ENCODE results near the gene VIT. TPM values are rescaled to one million over a fixed set of nuclear protein-coding genes. Genes with fewer than 3 reads are reported as not detected.
"Not testable (repeated sequence)": the region's sequence is repeated elsewhere in the genome, so short reads cannot be mapped to it uniquely, and the experiment has no call there.

Gene VIT
- total RNA-seq, 2 donors from 2014 or later = 23.9 to 31.4 TPM

DNA sequence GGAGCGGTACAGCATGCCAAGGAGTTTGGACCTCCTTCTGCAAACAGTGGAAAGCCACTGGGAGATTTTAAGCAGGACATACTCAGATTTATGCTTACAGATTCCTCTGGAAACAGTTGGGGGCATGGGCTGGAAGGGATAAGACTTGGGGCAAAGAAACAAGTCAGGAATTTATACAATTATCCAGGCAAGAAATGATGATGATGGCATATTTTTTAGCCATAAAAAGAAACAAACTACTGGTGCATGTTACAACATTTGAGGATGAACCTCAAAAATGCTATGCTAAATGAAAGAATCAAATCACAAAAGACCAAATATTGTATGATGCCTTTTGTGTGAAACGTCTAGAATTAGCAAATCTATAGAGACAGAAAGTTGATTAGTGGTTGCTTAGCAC lies 13.5 kb upstream of the VIT start:
- no peak overlapping the region for H3K4me3 ChIP-seq
- H3K4me1 ChIP-seq (ENCODE audit: control insufficient read depth in 1 of 2, low read depth in 2 of 2) = no peaks in the 10 kb centered on the region
- H3K27me3 ChIP-seq (replicated peaks; ENCODE audit: insufficient read depth) = no peaks in the 10 kb centered on the region
- DNase-seq (ENCODE audit: low spot score) (no peak), ATAC-seq (ENCODE audit: insufficient number of reproducible peaks, low FRiP score, low read depth) (no peak)
- H3K36me3 ChIP-seq = no peaks in the 10 kb centered on the region
- no peak overlapping the region for H3K27ac ChIP-seq
- no peaks in the 10 kb centered on the region for H3K9me3 ChIP-seq
- TF ChIP-seq, protein P1, sequence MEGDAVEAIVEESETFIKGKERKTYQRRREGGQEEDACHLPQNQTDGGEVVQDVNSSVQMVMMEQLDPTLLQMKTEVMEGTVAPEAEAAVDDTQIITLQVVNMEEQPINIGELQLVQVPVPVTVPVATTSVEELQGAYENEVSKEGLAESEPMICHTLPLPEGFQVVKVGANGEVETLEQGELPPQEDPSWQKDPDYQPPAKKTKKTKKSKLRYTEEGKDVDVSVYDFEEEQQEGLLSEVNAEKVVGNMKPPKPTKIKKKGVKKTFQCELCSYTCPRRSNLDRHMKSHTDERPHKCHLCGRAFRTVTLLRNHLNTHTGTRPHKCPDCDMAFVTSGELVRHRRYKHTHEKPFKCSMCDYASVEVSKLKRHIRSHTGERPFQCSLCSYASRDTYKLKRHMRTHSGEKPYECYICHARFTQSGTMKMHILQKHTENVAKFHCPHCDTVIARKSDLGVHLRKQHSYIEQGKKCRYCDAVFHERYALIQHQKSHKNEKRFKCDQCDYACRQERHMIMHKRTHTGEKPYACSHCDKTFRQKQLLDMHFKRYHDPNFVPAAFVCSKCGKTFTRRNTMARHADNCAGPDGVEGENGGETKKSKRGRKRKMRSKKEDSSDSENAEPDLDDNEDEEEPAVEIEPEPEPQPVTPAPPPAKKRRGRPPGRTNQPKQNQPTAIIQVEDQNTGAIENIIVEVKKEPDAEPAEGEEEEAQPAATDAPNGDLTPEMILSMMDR (IDR thresholded peaks at IDR 0.05) = no peak

DNA sequence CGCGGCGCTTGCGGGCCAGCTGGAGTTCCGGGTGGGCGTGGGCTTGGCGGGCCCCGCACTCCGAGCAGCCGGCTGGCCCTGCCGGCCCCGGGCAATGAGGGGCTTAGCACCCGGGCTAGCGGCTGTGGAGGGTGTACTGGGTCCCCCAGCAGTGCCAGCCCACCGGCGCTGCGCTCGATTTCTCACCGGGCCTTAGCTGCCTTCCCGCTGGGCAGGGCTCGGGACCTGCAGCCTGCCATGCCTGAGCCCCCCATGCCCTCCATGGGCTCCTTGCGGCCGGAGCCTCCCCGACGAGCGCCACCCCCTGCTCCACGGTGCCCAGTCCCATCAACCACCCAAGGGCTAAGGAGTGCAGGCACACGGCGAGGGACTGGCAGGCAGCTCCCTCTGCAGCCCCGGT lies 8.2 kb upstream of the VIT start:
- not testable (repeated sequence) for H3K27me3 ChIP-seq (replicated peaks; ENCODE audit: insufficient read depth); H3K9me3 ChIP-seq; H3K4me1 ChIP-seq (ENCODE audit: control insufficient read depth in 1 of 2, low read depth in 2 of 2); ATAC-seq (ENCODE audit: insufficient number of reproducible peaks, low FRiP score, low read depth); H3K27ac ChIP-seq; DNase-seq (ENCODE audit: low spot score); H3K36me3 ChIP-seq; H3K4me3 ChIP-seq

DNA sequence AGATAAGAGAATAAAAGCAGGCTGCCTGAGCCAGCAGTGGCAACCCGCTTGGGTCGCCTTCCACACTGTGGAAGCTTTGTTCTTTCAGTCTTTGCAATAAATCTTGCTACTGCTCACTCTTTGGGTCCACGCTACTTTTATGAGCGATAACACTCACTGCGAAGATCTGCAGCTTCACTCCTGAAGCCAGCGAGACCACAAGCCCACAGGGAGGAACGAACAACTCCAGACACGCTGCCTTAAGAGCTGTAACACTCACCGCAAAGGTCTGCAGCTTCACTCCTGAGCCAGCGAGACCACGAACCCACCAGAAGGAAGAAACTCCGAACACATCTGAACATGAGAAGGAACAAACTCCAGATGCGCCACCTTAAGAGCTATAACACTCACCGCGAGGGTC lies 7.5 kb upstream of the VIT start:
- not testable (repeated sequence) for H3K36me3 ChIP-seq; H3K9me3 ChIP-seq; DNase-seq (ENCODE audit: low spot score); ATAC-seq (ENCODE audit: insufficient number of reproducible peaks, low FRiP score, low read depth); H3K4me1 ChIP-seq (ENCODE audit: control insufficient read depth in 1 of 2, low read depth in 2 of 2); H3K27ac ChIP-seq; H3K27me3 ChIP-seq (replicated peaks; ENCODE audit: insufficient read depth); H3K4me3 ChIP-seq

DNA sequence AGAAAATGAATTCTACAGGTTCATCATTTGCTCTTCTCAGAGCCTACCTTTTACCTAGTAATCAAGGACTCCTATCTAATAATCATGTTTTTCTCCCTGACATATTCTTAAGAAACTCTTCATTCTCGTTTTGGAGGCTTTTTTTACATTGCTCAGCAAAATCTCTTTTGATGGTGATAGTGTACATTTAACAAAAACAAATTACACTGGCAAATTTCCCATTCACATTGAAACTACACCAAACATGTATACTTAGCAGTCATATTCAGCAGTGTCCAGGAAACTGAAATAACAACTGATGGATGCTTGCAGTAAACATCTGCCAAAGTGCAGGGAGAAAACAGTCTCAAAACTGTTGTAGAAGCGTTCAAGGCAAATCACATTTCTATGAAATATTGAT lies 4.4 kb upstream of the VIT start:
- no peaks in the 10 kb centered on the region for H3K36me3 ChIP-seq
- no peak overlapping the region for H3K27ac ChIP-seq
- DNase-seq (ENCODE audit: low spot score) (no peak), ATAC-seq (ENCODE audit: insufficient number of reproducible peaks, low FRiP score, low read depth) (no peak)
- H3K27me3 ChIP-seq (replicated peaks; ENCODE audit: insufficient read depth) = no peaks in the 10 kb centered on the region
- H3K4me1 ChIP-seq (ENCODE audit: control insufficient read depth in 1 of 2, low read depth in 2 of 2) = no peaks in the 10 kb centered on the region
- no peaks in the 10 kb centered on the region for H3K9me3 ChIP-seq
- H3K4me3 ChIP-seq = no peak overlapping the region
- TF ChIP-seq, protein P1 (IDR thresholded peaks at IDR 0.05) = no peak

DNA sequence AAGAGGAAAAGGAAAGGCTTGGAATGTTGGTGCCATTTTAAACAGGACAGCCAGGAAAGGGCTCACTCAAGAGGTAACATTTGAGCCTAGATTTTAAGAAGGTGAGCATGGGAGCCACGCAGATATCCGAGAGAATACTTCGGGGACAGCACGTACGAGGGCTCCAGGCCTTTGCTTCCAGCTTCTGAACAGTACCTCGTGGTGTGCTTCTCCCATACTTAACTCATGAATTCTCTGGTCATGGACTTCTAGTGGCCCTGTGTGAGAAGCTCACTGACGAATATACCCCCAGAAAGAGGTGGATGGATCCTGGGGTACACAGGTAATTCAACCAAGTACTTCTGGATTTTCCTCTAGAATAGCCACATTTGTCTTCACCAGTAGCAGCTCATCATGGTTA lies 2.7 kb upstream of the VIT start:
- no peak for ATAC-seq (ENCODE audit: insufficient number of reproducible peaks, low FRiP score, low read depth)
- Histone ChIP-seq H3K4me3 (no peak overlapping the region), H3K27ac (no peak overlapping the region), H3K9me3 (no peaks in the 10 kb centered on the region), H3K27me3 (replicated peaks; ENCODE audit: insufficient read depth) (no peaks in the 10 kb centered on the region), H3K4me1 (ENCODE audit: control insufficient read depth in 1 of 2, low read depth in 2 of 2) (no peaks in the 10 kb centered on the region), H3K36me3 (no peaks in the 10 kb centered on the region)
- DNase-seq (ENCODE audit: low spot score) = no peak
- TF ChIP-seq, protein P1 (IDR thresholded peaks at IDR 0.05) = no peak

DNA sequence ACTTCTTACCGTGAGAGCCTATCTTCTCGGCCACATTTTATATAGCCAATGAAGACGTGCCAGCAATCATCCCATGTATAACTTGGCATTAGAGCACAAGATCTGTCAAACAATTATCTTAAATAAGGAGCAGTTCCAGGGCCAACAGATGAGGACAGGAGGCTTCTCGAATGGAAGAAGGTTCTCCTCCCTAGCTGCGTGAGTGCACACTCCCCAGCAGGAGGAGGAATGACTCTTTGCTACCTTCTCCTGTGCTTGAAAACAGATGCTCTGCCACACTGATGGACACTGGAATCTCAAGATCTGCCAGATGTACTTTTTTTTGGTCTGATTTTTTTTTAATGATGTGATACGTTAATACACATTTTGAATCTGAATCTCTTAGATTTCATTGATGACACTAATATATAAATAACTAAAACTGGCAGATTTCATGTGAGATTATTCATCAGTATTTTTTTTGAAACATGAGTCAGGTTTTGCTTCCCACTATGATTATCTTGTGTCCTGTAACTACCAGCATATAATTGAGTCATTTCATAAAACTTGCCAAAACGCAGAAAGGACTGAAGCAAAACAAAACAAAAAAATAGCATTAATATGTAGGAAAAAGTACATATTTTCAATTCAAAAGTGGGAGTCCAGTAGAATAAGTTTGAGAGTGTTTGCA lies 626 bp upstream of the VIT start:
- DNase-seq (ENCODE audit: low spot score) (no peak), ATAC-seq (ENCODE audit: insufficient number of reproducible peaks, low FRiP score, low read depth) (no peak)
- Histone ChIP-seq H3K27ac (no peak overlapping the region), H3K27me3 (replicated peaks; ENCODE audit: insufficient read depth) (no peaks in the 10 kb centered on the region), H3K9me3 (no peaks in the 10 kb centered on the region), H3K36me3 (no peaks in the 10 kb centered on the region), H3K4me1 (ENCODE audit: control insufficient read depth in 1 of 2, low read depth in 2 of 2) (no peaks in the 10 kb centered on the region), H3K4me3 (no peak overlapping the region)
- TF ChIP-seq, protein P1 (IDR thresholded peaks at IDR 0.05) = no peak
